Measurements from ENCODE around the gene NTF4.
A peak's percentile ranks its signal among the peaks of the same experiment; 100 is the strongest.
"Not testable (repeated sequence)": the region's sequence is repeated elsewhere in the genome, so short reads cannot be mapped to it uniquely, and the experiment has no call there.

NTF4 gene

DNA sequence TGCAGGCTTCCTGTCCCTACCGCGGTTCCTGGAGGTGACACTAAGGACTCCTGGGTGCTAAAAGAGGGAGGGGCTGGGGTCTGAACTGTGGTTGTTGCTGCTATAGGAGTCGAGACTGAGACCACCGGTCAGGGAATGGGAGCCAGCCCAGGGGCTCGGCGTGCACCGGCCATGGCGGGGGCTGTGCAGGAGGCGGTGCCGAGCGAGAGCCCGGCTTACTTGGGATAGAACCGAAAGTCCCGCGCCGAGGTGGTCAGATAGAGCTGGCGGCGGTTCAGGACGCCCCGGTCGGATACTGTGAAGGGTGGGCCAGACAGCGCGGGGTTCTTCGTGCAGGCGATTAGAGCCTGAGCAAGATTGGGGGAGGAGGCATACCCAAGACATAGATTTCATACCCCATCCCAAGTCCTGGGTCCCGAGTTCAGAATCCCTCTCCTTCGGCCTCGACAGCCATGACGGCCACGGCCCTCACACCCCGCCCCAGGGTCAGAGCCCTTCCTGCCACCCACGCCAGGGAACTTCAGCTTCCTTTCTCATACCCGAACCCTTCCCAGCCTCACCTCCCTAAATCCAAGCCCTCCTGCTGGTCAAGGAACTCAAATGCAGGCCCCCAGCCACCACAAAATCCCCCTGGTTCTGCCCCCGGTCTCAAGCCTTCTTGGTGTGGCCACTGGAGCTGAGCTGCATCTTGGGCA lies 7.6 kb downstream of the NTF4 start:
- DNase-seq (ENCODE audit: low spot score) = not testable (repeated sequence)

DNA sequence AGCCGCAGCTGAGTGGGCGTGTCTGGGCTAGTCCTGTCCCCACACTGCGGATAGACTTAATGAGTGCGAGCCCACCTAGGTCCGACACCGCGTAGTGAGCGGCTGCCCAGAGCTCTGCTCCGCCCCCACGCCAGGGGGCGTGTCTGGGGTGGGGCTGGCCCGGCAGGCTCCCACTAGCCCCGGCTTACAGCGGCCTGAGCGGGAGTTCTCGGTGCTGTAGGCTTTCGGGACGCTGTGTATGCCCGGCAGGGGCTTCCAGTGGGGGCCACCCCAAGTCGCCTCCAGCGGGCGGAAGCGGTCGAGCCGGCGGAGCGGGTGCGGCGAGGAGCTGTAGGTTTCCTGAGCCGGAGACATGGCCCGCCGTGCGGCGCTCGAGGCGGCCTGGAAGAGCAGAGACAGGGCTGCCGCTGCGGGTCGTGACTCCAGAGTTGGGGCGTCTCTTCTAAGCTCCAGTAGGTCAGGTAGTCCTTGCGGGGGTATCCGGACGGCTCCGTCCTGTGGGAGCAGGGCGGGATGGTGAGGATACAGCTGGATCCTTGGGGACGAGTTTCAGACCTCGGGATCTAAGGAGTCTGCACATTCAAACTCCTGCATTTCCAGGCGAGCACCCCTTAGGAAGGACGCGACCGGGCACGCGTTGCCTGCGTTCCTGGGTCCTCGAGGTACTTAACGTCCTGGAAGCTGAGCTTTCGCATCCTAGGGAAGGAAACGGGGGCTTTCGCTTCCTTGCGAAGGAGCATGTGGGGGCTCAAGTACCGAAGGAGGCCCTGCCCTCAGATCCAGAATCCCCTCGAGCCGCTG lies 8.3 kb downstream of the NTF4 start:
- DNase-seq (ENCODE audit: low spot score) = no peak

DNA sequence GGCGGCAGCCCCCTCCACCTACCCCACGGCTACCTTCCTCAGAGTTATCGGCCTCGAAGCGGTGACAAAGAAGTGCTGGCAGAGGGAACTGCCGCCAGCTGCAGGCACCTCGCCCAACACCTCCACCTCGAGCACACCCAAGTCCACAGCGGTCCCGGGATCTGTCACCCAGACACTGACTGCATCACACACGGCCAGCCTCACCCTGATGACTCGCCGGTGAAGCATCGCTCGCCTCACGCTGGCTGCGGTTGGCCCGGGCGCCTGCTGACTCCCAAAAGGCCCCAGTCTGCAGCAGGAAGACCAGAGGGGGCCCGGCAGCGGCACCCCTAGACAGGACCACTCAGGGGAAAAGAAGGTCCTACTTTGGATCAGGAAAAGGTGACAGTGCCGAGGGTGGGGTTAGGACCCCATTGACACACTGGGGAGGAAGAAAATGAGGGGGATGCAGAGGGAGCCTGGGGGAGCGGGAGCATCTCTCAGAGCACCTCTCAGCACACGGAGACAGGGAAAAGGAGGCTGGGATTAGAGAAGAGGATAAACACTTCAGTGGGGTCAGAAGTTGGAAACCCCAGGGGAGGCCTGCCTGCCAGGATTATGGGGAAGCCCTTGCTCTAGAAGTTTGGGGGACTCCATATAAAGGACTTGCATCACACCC lies 14.1 kb downstream of the NTF4 start:
- not testable (repeated sequence) for DNase-seq (ENCODE audit: low spot score)

DNA sequence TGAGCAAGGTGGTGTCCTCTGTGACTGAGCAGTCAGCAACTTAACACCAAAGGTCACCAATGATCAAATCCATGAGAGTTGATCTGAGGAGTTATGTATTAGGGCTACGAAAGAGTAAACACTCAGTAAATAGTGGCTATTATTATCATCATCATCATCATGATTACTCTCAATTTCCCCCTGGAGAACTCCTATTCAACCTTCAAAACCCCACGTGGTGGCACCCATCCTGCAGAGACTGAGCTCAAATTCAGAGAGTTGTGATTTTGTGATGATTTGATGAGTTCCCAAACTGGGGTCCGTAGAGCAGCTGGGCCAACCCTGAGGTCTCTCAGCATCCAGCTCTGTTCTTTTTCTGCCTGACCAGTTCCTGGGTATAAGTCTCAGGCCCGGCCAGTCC lies 14.8 kb downstream of the NTF4 start:
- not testable (repeated sequence) for DNase-seq (ENCODE audit: low spot score)

DNA sequence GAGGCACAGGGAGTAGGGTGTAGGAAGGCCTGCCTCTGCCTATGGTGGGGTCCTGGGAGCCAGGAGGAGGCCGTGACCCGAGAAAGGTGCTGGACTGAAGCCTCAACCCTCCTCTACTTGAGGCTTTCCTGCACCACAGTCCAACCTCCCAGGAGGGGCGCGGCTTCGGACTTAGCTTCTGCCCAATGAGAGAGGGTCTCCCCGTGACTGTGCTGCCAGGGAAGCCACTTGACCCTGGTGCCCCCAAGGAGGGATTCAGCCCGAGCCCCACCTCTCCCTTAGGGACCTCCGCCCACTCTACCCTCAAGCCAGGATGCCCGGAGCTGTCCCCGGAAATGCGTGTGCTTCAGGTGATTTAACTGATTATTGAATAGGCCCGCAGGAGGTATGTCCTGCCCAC lies 15.6 kb downstream of the NTF4 start, which contains the start of gene CGB8:
TSS of gene CGB8 (minus strand) at position 101 of the 400 bp plus-strand sequence. CDS start 372 bp downstream, outside the sequence.
- DNase-seq (ENCODE audit: low spot score) = not testable (repeated sequence)

DNA sequence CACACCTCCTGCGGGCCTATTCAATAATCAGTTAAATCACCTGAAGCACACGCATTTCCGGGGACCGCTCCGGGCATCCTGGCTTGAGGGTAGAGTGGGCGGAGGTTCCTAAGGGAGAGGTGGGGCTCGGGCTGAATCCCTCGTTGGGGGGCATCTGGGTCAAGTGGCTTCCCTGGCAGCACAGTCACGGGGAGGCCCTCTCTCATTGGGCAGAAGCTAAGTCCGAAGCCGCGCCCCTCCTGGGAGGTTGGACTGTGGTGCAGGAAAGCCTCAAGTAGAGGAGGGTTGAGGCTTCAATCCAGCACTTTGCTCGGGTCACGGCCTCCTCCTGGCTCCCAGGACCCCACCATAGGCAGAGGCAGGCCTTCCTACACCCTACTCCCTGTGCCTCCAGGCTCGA lies 21.1 kb downstream of the NTF4 start, which contains the start of gene CGB5:
TSS of gene CGB5 (plus strand) at position 301 of the 400 bp plus-strand sequence. CDS start 362 bp downstream, outside the sequence.
- DNase-seq (ENCODE audit: low spot score) = not testable (repeated sequence)

DNA sequence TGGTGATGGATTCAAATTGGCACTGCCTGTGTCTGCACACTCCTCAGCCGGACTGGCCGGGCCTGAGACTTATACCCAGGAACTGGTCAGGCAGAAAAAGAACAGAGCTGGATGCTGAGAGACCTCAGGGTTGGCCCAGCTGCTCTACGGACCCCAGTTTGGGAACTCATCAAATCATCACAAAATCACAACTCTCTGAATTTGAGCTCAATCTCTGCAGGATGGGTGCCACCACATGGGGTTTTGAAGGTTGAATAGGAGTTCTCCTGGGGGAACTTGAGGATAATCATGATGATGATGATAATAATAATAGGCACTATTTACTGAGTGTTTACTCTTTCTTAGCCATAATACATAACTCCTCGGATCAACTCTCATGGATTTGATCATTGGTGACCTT lies 22.0 kb downstream of the NTF4 start:
- DNase-seq (ENCODE audit: low spot score) = not testable (repeated sequence)

DNA sequence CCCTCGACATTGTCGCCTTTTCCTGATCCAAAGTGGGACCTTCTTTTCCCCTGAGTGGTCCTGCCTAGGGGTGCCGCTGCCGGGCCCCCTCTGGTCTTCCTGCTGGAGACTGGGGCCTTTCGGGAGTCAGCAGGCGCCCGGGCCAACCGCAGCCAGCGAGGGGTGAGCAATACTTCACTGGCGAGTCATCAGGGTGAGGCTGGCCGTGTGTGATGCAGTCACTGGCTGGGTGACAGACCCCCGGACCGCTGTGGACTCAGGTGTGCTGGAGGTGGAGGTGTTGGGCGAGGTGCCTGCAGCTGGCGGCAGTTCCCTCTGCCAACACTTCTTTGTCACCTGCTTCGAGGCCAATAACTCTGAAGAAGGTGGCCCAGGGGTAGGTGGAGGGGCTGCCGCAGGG lies 22.4 kb downstream of the NTF4 start:
- DNase-seq (ENCODE audit: low spot score) = no peak

DNA sequence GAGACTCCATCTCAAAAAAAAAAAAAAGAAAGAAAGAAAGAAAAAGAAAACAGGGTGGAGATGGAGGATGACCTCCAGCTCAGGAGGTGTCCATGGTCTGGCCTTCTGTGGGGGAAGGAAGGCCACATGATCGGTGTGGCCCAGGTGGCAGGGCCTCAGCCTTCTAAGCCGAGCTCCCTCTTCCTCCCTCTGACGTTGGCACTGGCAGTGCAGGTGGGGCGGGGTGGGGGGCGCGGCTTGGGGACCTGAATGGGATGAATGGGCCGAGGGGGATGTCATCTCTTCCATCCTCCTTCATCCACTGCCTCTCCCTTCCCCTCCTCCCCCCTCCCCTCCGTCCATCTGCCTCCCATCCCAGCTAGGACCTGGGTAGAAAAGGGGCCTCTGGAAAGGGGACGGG lies 24.9 kb downstream of the NTF4 start:
- DNase-seq (ENCODE audit: low spot score) = not testable (repeated sequence)

DNA sequence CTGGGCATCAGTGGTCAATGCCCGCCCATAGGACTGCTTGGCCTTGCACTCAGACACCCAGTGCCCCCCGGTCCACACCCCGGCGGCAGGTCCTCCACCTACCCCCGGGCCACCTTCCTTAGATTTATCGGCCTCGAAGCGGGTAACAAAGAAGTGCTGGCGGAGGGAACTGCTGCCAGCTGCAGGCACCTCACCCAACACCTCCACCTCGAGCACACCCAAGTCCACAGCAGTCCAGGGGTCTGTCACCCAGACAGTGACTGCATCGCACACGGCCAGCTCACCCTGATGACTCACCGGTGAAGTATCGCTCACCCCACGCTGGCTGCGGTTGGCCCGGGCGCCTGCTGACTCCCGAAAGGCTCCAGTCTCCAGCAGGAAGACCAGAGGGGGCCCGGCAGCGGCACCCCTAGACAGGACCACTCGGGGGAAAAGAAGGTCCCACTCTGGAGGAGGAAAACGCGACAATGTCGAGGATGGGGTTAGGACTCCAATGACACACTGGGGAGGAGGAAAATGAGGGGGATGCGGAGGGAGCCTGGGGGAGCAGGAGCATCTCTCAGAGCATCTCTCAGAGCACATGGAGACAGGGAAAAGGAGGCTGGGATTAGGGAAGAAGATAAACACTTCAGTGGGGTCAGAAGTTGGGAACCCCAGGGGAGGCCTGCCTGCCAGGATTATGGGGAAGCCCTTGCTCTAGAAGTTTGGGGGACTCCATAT lies 25.9 kb downstream of the NTF4 start:
- DNase-seq (ENCODE audit: low spot score) = not testable (repeated sequence)

DNA sequence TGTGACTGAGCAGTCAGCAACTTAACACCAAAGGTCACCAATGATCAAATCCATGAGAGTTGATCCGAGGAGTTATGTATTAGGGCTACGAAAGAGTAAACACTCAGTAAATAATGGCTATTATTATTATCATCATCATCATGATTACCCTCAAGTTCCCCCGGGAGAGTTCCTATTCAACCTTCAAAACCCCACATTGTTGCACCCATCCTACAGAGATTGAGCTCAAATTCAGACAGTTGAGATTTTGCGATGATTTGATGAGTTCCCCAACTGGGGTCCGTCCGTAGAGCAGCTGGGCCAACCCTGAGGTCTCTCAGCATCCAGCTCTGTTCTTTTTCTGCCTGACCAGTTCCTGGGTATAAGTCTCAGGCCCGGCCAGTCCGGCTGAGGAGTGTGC lies 26.5 kb downstream of the NTF4 start:
- not testable (repeated sequence) for DNase-seq (ENCODE audit: low spot score)

DNA sequence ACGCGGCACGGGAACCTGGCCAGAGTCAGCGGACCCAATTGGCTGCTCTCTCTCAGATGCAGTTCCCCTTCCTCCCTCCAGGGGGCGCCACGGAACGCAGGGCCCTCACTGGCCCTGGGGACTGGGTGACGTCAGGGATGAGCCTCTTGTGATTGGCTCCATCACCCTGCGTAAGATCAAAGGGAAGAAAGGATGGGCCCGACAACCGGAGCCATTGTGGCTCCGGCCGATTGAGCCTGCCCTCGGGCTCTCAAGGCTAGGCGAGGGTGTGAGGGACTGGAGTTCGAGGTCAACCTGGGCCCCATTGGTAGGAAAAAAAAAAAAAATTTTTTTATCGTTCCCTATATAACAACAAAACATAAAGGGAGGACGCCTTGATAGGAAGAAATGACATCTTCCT lies 27.8 kb downstream of the NTF4 start, which contains the start of gene CGB1:
TSS of gene CGB1 (minus strand) at position 81 of the 400 bp plus-strand sequence. CDS start 184 bp downstream, outside the sequence.
- DNase-seq (ENCODE audit: low spot score) = peak; percentile 75

DNA sequence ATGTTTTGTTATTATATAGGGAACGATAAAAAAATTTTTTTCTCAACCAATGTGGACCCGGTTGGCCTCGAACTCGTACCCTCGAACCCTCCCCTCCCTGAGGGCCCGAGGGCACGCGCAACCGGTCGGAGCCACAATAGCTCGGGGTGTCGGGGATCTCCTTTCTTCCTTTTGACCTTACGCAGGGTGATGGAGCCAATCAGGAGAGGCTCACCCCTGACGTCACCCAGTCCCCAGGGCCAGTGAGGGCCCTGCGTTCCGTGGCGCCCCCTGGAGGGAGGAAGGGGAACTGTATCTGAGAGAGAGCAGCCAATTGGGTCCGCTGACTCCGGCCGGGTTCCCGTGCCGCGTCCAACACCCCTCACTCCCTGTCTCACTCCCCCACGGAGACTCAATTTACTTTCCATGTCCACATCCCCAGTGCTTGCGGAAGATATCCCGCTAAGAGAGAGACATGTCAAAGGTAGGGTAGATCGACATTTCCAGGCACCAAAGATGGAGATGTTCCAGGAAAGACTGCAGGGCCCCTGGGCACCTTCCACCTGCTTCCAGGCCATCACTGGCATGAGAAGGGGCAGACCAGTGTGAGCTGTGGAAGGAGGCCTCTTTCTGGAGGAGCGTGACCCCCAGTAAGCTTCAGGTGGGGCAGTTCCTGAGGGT lies 32.8 kb downstream of the NTF4 start, which contains the start of gene CGB2:
TSS of gene CGB2 (plus strand) at position 249 of the 660 bp plus-strand sequence. CDS start at position 455, 206 bp downstream.
- DNase-seq (ENCODE audit: low spot score) = peak; percentile 51

DNA sequence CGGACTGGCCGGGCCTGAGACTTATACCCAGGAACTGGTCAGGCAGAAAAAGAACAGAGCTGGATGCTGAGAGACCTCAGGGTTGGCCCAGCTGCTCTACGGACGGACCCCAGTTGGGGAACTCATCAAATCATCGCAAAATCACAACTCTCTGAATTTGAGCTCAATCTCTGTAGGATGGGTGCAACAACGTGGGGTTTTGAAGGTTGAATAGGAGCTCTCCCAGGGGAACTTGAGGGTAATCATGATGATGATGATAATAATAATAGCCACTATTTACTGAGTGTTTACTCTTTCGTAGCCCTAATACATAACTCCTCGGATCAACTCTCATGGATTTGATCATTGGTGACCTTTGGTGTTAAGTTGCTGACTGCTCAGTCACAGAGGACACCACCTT lies 34.3 kb downstream of the NTF4 start:
- DNase-seq (ENCODE audit: low spot score) = not testable (repeated sequence)

DNA sequence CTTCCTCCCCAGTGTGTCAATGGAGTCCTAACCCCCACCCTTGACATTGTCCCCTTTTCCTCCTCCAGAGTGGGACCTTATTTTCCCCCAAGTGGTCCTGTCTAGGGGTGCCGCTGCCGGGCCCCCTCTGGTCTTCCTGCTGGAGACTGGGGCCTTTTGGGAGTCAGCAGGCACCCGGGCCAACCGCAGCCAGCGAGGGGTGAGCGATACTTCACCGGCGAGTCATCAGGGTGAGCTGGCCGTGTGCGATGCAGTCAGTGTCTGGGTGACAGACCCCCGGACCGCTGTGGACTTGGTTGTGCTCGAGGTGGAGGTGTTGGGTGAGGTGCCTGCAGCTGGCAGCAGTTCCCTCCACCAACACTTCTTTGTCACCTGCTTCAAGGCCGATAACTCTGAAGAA lies 34.9 kb downstream of the NTF4 start:
- DNase-seq (ENCODE audit: low spot score) = not testable (repeated sequence)

DNA sequence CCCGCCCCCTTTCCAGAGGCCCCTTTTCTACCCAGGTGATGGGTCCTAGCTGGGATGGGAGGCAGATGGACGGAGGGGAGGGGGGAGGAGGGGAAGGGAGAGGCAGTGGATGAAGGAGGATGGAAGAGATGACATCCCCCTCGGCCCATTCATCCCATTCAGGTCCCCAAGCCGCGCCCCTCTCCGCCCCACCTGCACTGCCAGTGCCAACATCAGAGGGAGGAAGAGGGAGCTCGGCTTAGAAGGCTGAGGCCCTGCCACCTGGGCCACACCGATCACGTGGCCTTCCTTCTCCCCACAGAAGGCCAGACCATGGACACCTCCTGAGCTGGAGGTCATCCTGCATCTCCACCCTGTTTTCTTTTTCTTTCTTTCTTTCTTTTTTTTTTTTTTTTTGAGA lies 35.9 kb downstream of the NTF4 start:
- not testable (repeated sequence) for DNase-seq (ENCODE audit: low spot score)

DNA sequence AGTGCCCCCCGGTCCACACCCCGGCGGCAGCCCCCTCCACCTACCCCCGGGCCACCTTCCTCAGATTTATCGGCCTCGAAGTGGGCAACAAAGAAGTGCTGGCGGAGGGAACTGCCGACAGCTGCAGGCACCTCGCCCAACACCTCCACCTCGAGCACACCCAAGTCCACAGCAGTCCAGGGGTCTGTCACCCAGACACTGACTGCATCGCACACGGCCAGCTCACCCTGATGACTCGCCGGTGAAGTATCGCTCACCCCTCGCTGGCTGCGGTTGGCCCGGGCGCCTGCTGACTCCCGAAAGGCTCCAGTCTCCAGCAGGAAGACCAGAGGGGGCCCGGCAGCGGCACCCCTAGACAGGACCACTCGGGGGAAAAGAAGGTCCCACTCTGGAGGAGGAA lies 39.0 kb downstream of the NTF4 start:
- not testable (repeated sequence) for DNase-seq (ENCODE audit: low spot score)

DNA sequence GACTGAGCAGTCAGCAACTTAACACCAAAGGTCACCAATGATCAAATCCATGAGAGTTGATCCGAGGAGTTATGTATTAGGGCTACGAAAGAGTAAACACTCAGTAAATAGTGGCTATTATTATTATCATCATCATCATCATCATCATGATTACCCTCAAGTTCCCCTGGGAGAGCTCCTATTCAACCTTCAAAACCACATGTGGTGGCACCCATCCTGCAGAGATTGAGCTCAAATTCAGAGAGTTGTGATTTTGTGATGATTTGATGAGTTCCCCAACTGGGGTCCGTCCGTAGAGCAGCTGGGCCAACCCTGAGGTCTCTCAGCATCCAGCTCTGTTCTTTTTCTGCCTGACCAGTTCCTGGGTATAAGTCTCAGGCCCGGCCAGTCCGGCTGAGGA lies 39.5 kb downstream of the NTF4 start:
- not testable (repeated sequence) for DNase-seq (ENCODE audit: low spot score)

DNA sequence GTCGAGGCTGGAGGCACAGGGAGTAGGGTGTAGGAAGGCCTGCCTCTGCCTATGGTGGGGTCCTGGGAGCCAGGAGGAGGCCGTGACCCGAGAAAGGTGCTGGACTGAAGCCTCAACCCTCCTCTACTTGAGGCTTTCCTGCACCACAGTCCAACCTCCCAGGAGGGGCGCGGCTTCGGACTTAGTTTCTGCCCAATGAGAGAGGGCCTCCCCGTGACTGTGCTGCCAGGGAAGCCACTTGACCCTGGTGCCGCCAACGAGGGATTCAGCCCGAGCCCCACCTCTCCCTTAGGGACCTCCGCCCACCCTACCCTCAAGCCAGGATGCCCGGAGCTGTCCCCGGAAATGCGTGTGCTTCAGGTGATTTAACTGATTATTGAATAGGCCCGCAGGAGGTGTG lies 40.4 kb downstream of the NTF4 start, which contains the start of gene CGB3:
TSS of gene CGB3 (minus strand) at position 101 of the 400 bp plus-strand sequence. CDS start 362 bp downstream, outside the sequence.
- not testable (repeated sequence) for DNase-seq (ENCODE audit: low spot score)

DNA sequence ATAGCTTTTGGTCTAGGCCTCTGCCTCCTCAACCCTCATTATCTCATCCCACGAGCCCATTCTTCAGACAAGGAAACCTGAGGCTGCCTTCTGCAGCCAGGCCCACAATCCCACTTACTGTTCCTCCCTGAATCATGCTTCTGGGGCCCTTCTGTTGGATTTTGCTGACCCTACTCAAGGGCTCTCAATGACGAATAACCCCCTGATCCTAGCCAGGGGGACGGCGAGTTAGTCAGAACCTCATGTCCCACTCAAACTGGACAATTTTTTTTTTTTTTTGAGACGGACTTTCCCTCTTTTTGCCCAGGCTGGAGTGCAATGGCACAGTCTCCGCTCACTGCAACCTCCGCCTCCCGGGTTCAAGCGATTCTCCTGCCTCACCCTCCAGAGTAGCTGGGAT lies 42.5 kb downstream of the NTF4 start:
- DNase-seq (ENCODE audit: low spot score) = no peak

Data from NAMALWA (cell line).